GM12801 (cell line): ENCODE results near the gene RAP1A.

Experiments
- CTCF ChIP-seq: IDR thresholded peaks from one replicate; pipeline ENCODE4 v1.5.1; 2011; ENCODE audit warnings: control low read depth; ENCODE audit not compliant: insufficient read length; ENCODE audit errors: extremely low read depth

Gene RAP1A

GRCh38 chr1:111733992-111734341 lies 114.4 kb downstream of the RAP1A start:
- TF ChIP-seq CTCF = no peak

GRCh38 chr1:111734426-111734825 lies 114.8 kb downstream of the RAP1A start:
- TF ChIP-seq CTCF = no peak

- no peak for TF ChIP-seq CTCF
Observed at GRCh38 chr1:111734856-111735255, 115.3 kb downstream of the RAP1A start.

GRCh38 chr1:111735321-111735720 lies 115.7 kb downstream of the RAP1A start:
- TF ChIP-seq CTCF = no peak

- no peak for TF ChIP-seq CTCF
Observed at GRCh38 chr1:111735858-111736544, 116.4 kb downstream of the RAP1A start.

- TF ChIP-seq CTCF = no peak
Observed at GRCh38 chr1:111736548-111737215, 117.1 kb downstream of the RAP1A start.

- TF ChIP-seq CTCF = no peak
Observed at GRCh38 chr1:111737216-111738132, 117.9 kb downstream of the RAP1A start.
